ENCODE data around the gene CDH4. TPM values are rescaled to one million over a fixed set of nuclear protein-coding genes. Genes with fewer than 3 reads are reported as not detected.

CDH4 gene
- total and polyA plus RNA-seq, 9 of the 15 experiments (the other 6 are each of a cell fraction or from before 2014, with no cell fraction given) = 0.04 TPM; not detected in 8

GRCh38 chr20:61210862-61211261, 41.2 kb upstream of the CDH4 start:
- DNase-seq (ENCODE audit: extremely low read depth in 1 of 4, low spot score in 3 of 4) (no peak), ATAC-seq (no peak), FAIRE-seq (no peak)
- no peaks in the 10 kb centered on the region for H3K4me1 ChIP-seq (replicated peaks in 1 of 2; ENCODE audit: control insufficient read depth in 2 of 2, insufficient read depth in 2 of 2, low read length in 2 of 2)
- no peaks in the 10 kb centered on the region for H3K9me3 ChIP-seq (replicated peaks; ENCODE audit: control insufficient read depth, insufficient read depth, low read depth, low read length)
- H4K20me1 ChIP-seq (replicated peaks; ENCODE audit: control insufficient read depth, insufficient read depth, low read length) = no peaks in the 10 kb centered on the region
- H3K9me1 ChIP-seq (ENCODE audit: control insufficient read depth, insufficient read depth, low read length) = no peaks in the 10 kb centered on the region
- 1% methylated on average over 6 of the region's 6 CpGs for WGBS (ENCODE audit: insufficient coverage, low coverage, missing lambda C conversion rate)
- no peaks in the 10 kb centered on the region for H3K79me2 ChIP-seq (ENCODE audit: control insufficient read depth, insufficient read depth, low read length)
- H3K4me3 ChIP-seq = no peak overlapping the region
- CTCF ChIA-PET (ENCODE audit: low intra/inter-chr PET ratio) = no interaction called here
- H3K9ac ChIP-seq (ENCODE audit: insufficient read depth in 1 of 2, low read depth in 2 of 2, low read length in 2 of 2) = no peak overlapping the region
- POLR2A ChIA-PET = no interaction called here
- in situ Hi-C loops (cut with MboI) (no loop called here), intact Hi-C loops (cut with micrococcal nuclease) (no loop called here)
- H3K4me2 ChIP-seq (ENCODE audit: insufficient read depth, low read length) = no peak overlapping the region
- H3K36me3 ChIP-seq (ENCODE audit: control insufficient read depth, insufficient read depth, low read length) = no peaks in the 10 kb centered on the region
- H2AFZ ChIP-seq (ENCODE audit: low read depth, low read length) = no peak overlapping the region
- no peaks in the 10 kb centered on the region for H3K27me3 ChIP-seq (ENCODE audit: control insufficient read depth in 2 of 2, insufficient read depth in 2 of 2, low read length in 2 of 2)
- no peak overlapping the region for H3K27ac ChIP-seq (ENCODE audit: extremely low read depth, low read depth, low read length)
- BruUV-seq (replicated peaks) = no TSS peak
- TF ChIP-seq KDM4B (IDR thresholded peaks at IDR 0.05; ENCODE audit: borderline replicate concordance in 2 of 2, low read depth in 1 of 2) (no peak), XRCC4 (IDR thresholded peaks at IDR 0.05; ENCODE audit: extremely low read depth, insufficient read depth, insufficient read length) (no peak), ZNF133 (CRISPR knock-in tag; IDR thresholded peaks at IDR 0.05) (no peak), ZEB2 (IDR thresholded peaks at IDR 0.05) (no peak), SAP30 (IDR thresholded peaks at IDR 0.05; ENCODE audit: borderline replicate concordance, insufficient read depth, low read depth, low read length, poor library complexity, severe bottlenecking) (no peak), RB1 (IDR thresholded peaks at IDR 0.05; ENCODE audit: low read depth) (no peak)
- TF ChIP-seq, protein P1, sequence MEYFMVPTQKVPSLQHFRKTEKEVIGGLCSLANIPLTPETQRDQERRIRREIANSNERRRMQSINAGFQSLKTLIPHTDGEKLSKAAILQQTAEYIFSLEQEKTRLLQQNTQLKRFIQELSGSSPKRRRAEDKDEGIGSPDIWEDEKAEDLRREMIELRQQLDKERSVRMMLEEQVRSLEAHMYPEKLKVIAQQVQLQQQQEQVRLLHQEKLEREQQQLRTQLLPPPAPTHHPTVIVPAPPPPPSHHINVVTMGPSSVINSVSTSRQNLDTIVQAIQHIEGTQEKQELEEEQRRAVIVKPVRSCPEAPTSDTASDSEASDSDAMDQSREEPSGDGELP (CRISPR knock-in tag; IDR thresholded peaks at IDR 0.05; ENCODE audit: borderline replicate concordance) = no peak
- TF ChIP-seq, protein P2, sequence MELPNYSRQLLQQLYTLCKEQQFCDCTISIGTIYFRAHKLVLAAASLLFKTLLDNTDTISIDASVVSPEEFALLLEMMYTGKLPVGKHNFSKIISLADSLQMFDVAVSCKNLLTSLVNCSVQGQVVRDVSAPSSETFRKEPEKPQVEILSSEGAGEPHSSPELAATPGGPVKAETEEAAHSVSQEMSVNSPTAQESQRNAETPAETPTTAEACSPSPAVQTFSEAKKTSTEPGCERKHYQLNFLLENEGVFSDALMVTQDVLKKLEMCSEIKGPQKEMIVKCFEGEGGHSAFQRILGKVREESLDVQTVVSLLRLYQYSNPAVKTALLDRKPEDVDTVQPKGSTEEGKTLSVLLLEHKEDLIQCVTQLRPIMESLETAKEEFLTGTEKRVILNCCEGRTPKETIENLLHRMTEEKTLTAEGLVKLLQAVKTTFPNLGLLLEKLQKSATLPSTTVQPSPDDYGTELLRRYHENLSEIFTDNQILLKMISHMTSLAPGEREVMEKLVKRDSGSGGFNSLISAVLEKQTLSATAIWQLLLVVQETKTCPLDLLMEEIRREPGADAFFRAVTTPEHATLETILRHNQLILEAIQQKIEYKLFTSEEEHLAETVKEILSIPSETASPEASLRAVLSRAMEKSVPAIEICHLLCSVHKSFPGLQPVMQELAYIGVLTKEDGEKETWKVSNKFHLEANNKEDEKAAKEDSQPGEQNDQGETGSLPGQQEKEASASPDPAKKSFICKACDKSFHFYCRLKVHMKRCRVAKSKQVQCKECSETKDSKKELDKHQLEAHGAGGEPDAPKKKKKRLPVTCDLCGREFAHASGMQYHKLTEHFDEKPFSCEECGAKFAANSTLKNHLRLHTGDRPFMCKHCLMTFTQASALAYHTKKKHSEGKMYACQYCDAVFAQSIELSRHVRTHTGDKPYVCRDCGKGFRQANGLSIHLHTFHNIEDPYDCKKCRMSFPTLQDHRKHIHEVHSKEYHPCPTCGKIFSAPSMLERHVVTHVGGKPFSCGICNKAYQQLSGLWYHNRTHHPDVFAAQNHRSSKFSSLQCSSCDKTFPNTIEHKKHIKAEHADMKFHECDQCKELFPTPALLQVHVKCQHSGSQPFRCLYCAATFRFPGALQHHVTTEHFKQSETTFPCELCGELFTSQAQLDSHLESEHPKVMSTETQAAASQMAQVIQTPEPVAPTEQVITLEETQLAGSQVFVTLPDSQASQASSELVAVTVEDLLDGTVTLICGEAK (IDR thresholded peaks at IDR 0.05) = no peak
- TF ChIP-seq, protein P2 (CRISPR knock-in tag; IDR thresholded peaks at IDR 0.05) = no peak
- TF ChIP-seq, protein P3, sequence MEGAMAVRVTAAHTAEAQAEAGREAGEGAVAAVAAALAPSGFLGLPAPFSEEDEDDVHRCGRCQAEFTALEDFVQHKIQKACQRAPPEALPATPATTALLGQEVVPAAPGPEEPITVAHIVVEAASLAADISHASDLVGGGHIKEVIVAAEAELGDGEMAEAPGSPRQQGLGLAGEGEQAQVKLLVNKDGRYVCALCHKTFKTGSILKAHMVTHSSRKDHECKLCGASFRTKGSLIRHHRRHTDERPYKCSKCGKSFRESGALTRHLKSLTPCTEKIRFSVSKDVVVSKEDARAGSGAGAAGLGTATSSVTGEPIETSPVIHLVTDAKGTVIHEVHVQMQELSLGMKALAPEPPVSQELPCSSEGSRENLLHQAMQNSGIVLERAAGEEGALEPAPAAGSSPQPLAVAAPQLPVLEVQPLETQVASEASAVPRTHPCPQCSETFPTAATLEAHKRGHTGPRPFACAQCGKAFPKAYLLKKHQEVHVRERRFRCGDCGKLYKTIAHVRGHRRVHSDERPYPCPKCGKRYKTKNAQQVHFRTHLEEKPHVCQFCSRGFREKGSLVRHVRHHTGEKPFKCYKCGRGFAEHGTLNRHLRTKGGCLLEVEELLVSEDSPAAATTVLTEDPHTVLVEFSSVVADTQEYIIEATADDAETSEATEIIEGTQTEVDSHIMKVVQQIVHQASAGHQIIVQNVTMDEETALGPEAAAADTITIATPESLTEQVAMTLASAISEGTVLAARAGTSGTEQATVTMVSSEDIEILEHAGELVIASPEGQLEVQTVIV (CRISPR knock-in tag; IDR thresholded peaks at IDR 0.05; ENCODE audit: borderline replicate concordance) = no peak
